Hepatocyte (in vitro differentiated cells): ENCODE data around the gene FBXO27.

Experiments
- EZH2phosphoT487 ChIP-seq: fragments of 200-600 bp; sonication (generic); IDR thresholded peaks from one replicate; pipeline ENCODE4 v1.6.1; 2018; ENCODE audit warnings: antibody characterized with exemption, mild to moderate bottlenecking, low read depth, moderate library complexity; ENCODE audit not compliant: unreplicated experiment, severe bottlenecking
- TF ChIP-seq, protein P1 (sequence below): fragments of 200-600 bp; sonication (generic); IDR thresholded peaks from 2 replicates; pipeline ENCODE4 v1.5.1; 2016; ENCODE audit warnings: antibody characterized with exemption, mild to moderate bottlenecking; ENCODE audit not compliant: poor library complexity

DNA sequence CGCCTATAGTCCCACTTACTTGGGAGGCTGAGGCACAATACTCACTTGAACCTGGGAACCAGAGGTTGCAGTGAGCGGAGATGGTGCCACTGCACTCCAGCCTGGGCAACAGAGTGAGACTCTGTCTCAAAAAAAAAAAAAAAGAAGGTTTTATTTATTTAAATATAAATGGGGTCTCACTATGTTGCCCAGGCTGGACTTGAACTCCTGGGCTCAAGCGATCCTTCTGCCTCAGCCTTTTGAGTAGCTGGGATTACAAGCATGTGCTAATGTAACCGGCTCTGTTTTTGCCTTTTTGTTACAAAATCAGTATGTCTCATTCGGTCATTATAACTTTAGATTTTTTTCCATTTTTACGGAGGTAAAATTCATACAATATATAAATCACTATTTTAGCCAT, 24.2 kb downstream of the FBXO27 start:
- TF ChIP-seq, protein P1, sequence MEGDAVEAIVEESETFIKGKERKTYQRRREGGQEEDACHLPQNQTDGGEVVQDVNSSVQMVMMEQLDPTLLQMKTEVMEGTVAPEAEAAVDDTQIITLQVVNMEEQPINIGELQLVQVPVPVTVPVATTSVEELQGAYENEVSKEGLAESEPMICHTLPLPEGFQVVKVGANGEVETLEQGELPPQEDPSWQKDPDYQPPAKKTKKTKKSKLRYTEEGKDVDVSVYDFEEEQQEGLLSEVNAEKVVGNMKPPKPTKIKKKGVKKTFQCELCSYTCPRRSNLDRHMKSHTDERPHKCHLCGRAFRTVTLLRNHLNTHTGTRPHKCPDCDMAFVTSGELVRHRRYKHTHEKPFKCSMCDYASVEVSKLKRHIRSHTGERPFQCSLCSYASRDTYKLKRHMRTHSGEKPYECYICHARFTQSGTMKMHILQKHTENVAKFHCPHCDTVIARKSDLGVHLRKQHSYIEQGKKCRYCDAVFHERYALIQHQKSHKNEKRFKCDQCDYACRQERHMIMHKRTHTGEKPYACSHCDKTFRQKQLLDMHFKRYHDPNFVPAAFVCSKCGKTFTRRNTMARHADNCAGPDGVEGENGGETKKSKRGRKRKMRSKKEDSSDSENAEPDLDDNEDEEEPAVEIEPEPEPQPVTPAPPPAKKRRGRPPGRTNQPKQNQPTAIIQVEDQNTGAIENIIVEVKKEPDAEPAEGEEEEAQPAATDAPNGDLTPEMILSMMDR: no peak
- TF ChIP-seq EZH2phosphoT487: no peak
